ENCODE results near the gene GUCA1A.

Gene GUCA1A

GRCh38 chr6:42173101-42173500 is at the start of gene GUCA1A:
Gene GUCA1A, plus strand, starts transcription at chr6:42173364. Its CDS starts 250 bp downstream, at chr6:42173614.
- no peak for DNase-seq (ENCODE audit: low read depth, low spot score)

GRCh38 chr6:42123379-42124103 is 49.6 kb upstream of the GUCA1A start:
- no CpG with 5 or more reads among the region's 11 CpGs for WGBS (ENCODE audit: insufficient coverage, insufficient read length)
- no peak for DNase-seq (ENCODE audit: low read depth, low spot score)
- H3K4me3 ChIP-seq (ENCODE audit: low read length) = no peak overlapping the region
- no peaks in the 10 kb centered on the region for H3K9me3 ChIP-seq (ENCODE audit: control insufficient read depth, insufficient read depth, low read length)
- H3K4me1 ChIP-seq (ENCODE audit: control insufficient read depth, insufficient read depth, low read length) = no peaks in the 10 kb centered on the region
- no peak overlapping the region for H3K27ac ChIP-seq (ENCODE audit: low read length)
- no peaks in the 10 kb centered on the region for H3K27me3 ChIP-seq (ENCODE audit: control insufficient read depth, insufficient read depth, low read length)
- peaks cover 20% of the 10 kb centered on the region for H3K36me3 ChIP-seq (ENCODE audit: control insufficient read depth, insufficient read depth, low read length)

More at GRCh38 chr6:42173101-42173500, at the start of gene GUCA1A:
- no peak within 1 kb of the TSS for H3K4me3 ChIP-seq (ENCODE audit: low read length)
- no peaks in the 10 kb centered on the region for H3K36me3 ChIP-seq (ENCODE audit: control insufficient read depth, insufficient read depth, low read length)
- no peaks in the 10 kb centered on the region for H3K4me1 ChIP-seq (ENCODE audit: control insufficient read depth, insufficient read depth, low read length)
- no peaks in the 10 kb centered on the region for H3K27me3 ChIP-seq (ENCODE audit: control insufficient read depth, insufficient read depth, low read length)
- WGBS (ENCODE audit: insufficient coverage, insufficient read length) = no CpG with 5 or more reads among the region's 2 CpGs
- no peak within 1 kb of the TSS for H3K27ac ChIP-seq (ENCODE audit: low read length)
- H3K9me3 ChIP-seq (ENCODE audit: control insufficient read depth, insufficient read depth, low read length) = no peaks in the 10 kb centered on the region

- Histone ChIP-seq H3K9me3 (ENCODE audit: control insufficient read depth, insufficient read depth, low read length) (no peaks in the 10 kb centered on the region), H3K36me3 (ENCODE audit: control insufficient read depth, insufficient read depth, low read length) (peaks cover 23% of the 10 kb centered on the region), H3K4me1 (ENCODE audit: control insufficient read depth, insufficient read depth, low read length) (no peaks in the 10 kb centered on the region), H3K27me3 (ENCODE audit: control insufficient read depth, insufficient read depth, low read length) (no peaks in the 10 kb centered on the region), H3K4me3 (ENCODE audit: low read length) (no peak overlapping the region), H3K27ac (ENCODE audit: low read length) (no peak overlapping the region)
- WGBS (ENCODE audit: insufficient coverage, insufficient read length) = no CpG with 5 or more reads among the region's 9 CpGs
- DNase-seq (ENCODE audit: low read depth, low spot score) = no peak
Measured at GRCh38 chr6:42124223-42124836, 48.8 kb upstream of the GUCA1A start.

GRCh38 chr6:42125231-42125630 is 47.9 kb upstream of the GUCA1A start:
- no peaks in the 10 kb centered on the region for H3K9me3 ChIP-seq (ENCODE audit: control insufficient read depth, insufficient read depth, low read length)
- no peak overlapping the region for H3K27ac ChIP-seq (ENCODE audit: low read length)
- DNase-seq (ENCODE audit: low read depth, low spot score) = no peak
- peaks cover 26% of the 10 kb centered on the region for H3K36me3 ChIP-seq (ENCODE audit: control insufficient read depth, insufficient read depth, low read length)
- no CpG with 5 or more reads among the region's 14 CpGs for WGBS (ENCODE audit: insufficient coverage, insufficient read length)
- no peaks in the 10 kb centered on the region for H3K27me3 ChIP-seq (ENCODE audit: control insufficient read depth, insufficient read depth, low read length)
- no peaks in the 10 kb centered on the region for H3K4me1 ChIP-seq (ENCODE audit: control insufficient read depth, insufficient read depth, low read length)
- H3K4me3 ChIP-seq (ENCODE audit: low read length) = no peak overlapping the region

GRCh38 chr6:42125663-42126062 is 47.5 kb upstream of the GUCA1A start:
- no peaks in the 10 kb centered on the region for H3K4me1 ChIP-seq (ENCODE audit: control insufficient read depth, insufficient read depth, low read length)
- no peaks in the 10 kb centered on the region for H3K27me3 ChIP-seq (ENCODE audit: control insufficient read depth, insufficient read depth, low read length)
- H3K9me3 ChIP-seq (ENCODE audit: control insufficient read depth, insufficient read depth, low read length) = no peaks in the 10 kb centered on the region
- DNase-seq (ENCODE audit: low read depth, low spot score) = no peak
- H3K4me3 ChIP-seq (ENCODE audit: low read length) = no peak overlapping the region
- H3K27ac ChIP-seq (ENCODE audit: low read length) = no peak overlapping the region
- WGBS (ENCODE audit: insufficient coverage, insufficient read length) = no CpG with 5 or more reads among the region's 3 CpGs
- peaks cover 26% of the 10 kb centered on the region for H3K36me3 ChIP-seq (ENCODE audit: control insufficient read depth, insufficient read depth, low read length)

- WGBS (ENCODE audit: insufficient coverage, insufficient read length) = no CpG with 5 or more reads among the region's 25 CpGs
- Histone ChIP-seq H3K36me3 (ENCODE audit: control insufficient read depth, insufficient read depth, low read length) (peaks cover 32% of the 10 kb centered on the region), H3K9me3 (ENCODE audit: control insufficient read depth, insufficient read depth, low read length) (no peaks in the 10 kb centered on the region)
Measured at GRCh38 chr6:42128460-42129359, 44.5 kb upstream of the GUCA1A start.

GRCh38 chr6:42129360-42129676 is 43.8 kb upstream of the GUCA1A start:
- peaks cover 8% of the 10 kb centered on the region for H3K4me1 ChIP-seq (ENCODE audit: control insufficient read depth, insufficient read depth, low read length)
- no peaks in the 10 kb centered on the region for H3K9me3 ChIP-seq (ENCODE audit: control insufficient read depth, insufficient read depth, low read length)
- no peak overlapping the region for H3K27ac ChIP-seq (ENCODE audit: low read length)
- no CpG with 5 or more reads among the region's 2 CpGs for WGBS (ENCODE audit: insufficient coverage, insufficient read length)
- no peak for DNase-seq (ENCODE audit: low read depth, low spot score)
- H3K4me3 ChIP-seq (ENCODE audit: low read length) = no peak overlapping the region
- H3K27me3 ChIP-seq (ENCODE audit: control insufficient read depth, insufficient read depth, low read length) = no peaks in the 10 kb centered on the region
- H3K36me3 ChIP-seq (ENCODE audit: control insufficient read depth, insufficient read depth, low read length) = peaks cover 32% of the 10 kb centered on the region

More at GRCh38 chr6:42128460-42129359, 44.5 kb upstream of the GUCA1A start:
- Histone ChIP-seq H3K27me3 (ENCODE audit: control insufficient read depth, insufficient read depth, low read length) (no peaks in the 10 kb centered on the region), H3K4me1 (ENCODE audit: control insufficient read depth, insufficient read depth, low read length) (0 out of 2 replicates have a peak, but pooled peaks cover 6% of the 10 kb centered on the region), H3K4me3 (ENCODE audit: low read length) (no peak overlapping the region), H3K27ac (ENCODE audit: low read length) (no peak overlapping the region)
- no peak for DNase-seq (ENCODE audit: low read depth, low spot score)

- no peak for DNase-seq (ENCODE audit: low read depth, low spot score)
- Histone ChIP-seq H3K4me3 (ENCODE audit: low read length) (no peak overlapping the region), H3K4me1 (ENCODE audit: control insufficient read depth, insufficient read depth, low read length) (peaks cover 15% of the 10 kb centered on the region), H3K27me3 (ENCODE audit: control insufficient read depth, insufficient read depth, low read length) (no peaks in the 10 kb centered on the region), H3K27ac (ENCODE audit: low read length) (no peak overlapping the region), H3K9me3 (ENCODE audit: control insufficient read depth, insufficient read depth, low read length) (no peaks in the 10 kb centered on the region), H3K36me3 (ENCODE audit: control insufficient read depth, insufficient read depth, low read length) (peaks cover 17% of the 10 kb centered on the region)
- no CpG with 5 or more reads among the region's 11 CpGs for WGBS (ENCODE audit: insufficient coverage, insufficient read length)
Measured at GRCh38 chr6:42131531-42131930, 41.6 kb upstream of the GUCA1A start.

GRCh38 chr6:42133926-42134325 is 39.2 kb upstream of the GUCA1A start:
- Histone ChIP-seq H3K9me3 (ENCODE audit: control insufficient read depth, insufficient read depth, low read length) (no peaks in the 10 kb centered on the region), H3K4me3 (ENCODE audit: low read length) (no peak overlapping the region), H3K4me1 (ENCODE audit: control insufficient read depth, insufficient read depth, low read length) (peaks cover 18% of the 10 kb centered on the region), H3K36me3 (ENCODE audit: control insufficient read depth, insufficient read depth, low read length) (peaks cover 12% of the 10 kb centered on the region), H3K27me3 (ENCODE audit: control insufficient read depth, insufficient read depth, low read length) (no peaks in the 10 kb centered on the region), H3K27ac (ENCODE audit: low read length) (no peak overlapping the region)
- DNase-seq (ENCODE audit: low read depth, low spot score) = no peak
- WGBS (ENCODE audit: insufficient coverage, insufficient read length) = no CpG with 5 or more reads among the region's 4 CpGs

GRCh38 chr6:42135161-42135560 is 38.0 kb upstream of the GUCA1A start:
- Histone ChIP-seq H3K27ac (ENCODE audit: low read length) (no peak overlapping the region), H3K36me3 (ENCODE audit: control insufficient read depth, insufficient read depth, low read length) (peaks cover 6% of the 10 kb centered on the region; the same call in 1 of the 2 replicates), H3K4me3 (ENCODE audit: low read length) (no peak overlapping the region), H3K4me1 (ENCODE audit: control insufficient read depth, insufficient read depth, low read length) (peaks cover 22% of the 10 kb centered on the region), H3K27me3 (ENCODE audit: control insufficient read depth, insufficient read depth, low read length) (no peaks in the 10 kb centered on the region), H3K9me3 (ENCODE audit: control insufficient read depth, insufficient read depth, low read length) (no peaks in the 10 kb centered on the region)
- no CpG with 5 or more reads among the region's 12 CpGs for WGBS (ENCODE audit: insufficient coverage, insufficient read length)
- no peak for DNase-seq (ENCODE audit: low read depth, low spot score)
